T-helper 22 cell (primary cell): ENCODE measurements around the gene GLRX2.

Experiments used
- DNase-seq: peaks from one replicate; pipeline ENCODE4 v3.0.0-alpha.2; 2020; ENCODE audit warnings: low read depth

GLRX2 gene

DNA sequence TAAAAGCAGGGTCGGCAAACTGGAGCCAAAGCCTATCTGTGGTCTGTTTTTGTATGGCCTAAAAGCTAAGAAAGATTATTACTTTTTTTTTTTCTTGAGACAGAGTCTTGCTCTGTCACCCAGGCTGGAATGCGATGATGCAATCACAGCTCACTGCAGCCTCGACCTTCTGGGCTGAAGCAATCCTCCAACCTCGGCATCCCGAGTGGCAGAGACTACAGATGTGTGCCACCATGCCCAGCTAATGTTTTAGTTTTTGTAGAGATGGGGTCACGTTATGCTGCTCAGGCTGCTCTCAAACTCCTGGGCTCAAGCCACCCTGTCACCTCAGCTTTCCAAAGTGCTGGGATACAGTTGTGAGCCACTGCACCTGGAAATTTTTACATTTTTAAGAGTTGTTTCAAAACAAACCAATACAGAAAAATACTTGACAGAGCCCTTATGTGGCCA is 6.5 kb upstream of the GLRX2 start:
- no peak for DNase-seq

DNA sequence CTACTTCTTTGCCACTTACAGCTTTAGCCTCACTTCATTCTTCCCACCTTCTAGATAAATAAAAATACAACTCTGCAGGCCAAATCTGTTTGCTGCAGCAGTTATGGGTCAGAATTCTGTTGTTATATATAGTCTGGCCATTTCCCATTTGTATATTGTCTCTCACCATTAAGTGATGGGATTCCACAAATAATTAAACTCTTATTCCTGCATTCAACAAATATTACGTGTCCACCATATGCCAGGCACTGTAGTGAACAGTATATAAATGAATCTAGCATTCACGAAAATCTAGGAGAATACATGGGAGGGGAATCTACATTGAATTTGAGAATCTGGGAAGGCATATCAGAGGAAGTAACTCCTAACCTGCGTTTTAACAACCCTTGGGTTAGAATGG is 5.7 kb upstream of the GLRX2 start:
- DNase-seq: no peak

DNA sequence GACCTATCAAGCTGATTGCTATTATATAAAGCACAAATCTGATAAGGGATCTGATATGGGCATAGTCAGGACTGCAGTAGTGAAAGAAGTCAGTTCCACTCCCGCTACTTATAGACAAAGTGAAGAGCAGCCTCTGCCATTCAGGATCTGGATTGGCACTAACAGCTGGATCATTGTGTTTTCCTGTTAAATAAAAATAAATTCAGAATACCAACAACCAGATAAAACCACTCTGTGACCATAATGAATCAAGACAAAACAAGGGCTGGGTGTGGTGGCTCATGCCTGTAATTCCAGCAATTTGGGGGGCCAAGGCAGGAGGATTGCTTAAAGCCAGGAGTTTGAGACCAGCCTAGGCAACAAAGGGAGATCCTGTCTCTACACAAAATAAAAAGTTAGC is 5.0 kb upstream of the GLRX2 start:
- DNase-seq: no peak

DNA sequence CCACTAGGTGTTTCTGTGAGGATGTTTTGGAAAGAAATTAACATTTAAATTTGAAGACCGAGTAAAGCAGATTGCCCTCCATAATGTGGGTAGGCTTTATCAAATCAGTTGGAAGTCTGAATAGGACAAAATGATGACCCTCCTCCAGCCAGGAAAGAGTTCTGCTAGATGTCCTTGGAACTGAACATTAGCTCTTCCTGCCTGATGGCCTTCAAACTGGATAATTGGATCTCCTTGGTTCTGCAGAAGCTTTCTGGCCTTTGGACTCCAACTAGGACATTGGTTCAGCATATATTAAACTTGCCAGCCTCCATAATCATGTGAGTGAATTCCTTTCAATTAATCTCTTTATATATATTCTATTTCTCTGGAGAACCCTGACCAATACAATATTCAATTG is 4.4 kb upstream of the GLRX2 start:
- DNase-seq: no peak

DNA sequence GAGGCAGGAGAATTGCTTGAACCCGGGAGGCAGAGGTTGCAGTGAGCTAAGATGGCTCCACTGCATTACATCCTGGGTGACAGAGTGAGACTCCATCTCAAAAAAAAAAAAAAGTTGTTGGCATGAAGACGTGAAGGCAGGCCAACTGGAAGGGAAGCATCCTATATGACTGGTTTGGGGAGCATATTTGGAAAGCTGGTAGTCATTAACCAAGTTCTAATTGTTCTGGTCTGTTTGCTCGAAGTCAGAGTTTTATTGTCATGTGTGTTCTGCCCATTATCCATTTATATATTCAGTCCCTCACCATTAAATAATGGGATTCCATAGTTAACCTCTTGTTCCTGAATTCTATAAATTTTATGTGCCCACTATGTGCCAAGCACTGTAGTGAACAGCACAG is 3.3 kb upstream of the GLRX2 start:
- no peak for DNase-seq

DNA sequence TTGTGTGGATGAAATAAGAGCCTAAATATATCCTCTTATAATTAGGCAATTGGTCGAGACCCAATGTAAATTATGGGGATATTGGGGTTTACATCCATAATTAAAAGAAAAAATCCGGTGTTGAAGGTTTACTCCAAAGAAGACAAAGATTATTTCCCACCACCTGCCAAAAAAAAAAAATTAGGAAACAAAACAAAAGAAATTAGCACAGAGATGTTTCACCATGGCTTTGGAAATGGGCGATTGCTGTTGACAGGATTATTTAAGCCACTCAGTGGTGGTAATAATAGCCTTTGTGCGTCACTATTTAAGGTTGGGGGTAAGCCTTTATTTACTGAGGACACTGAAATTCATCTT is 585 bp upstream of the GLRX2 start:
- DNase-seq: no peak

DNA sequence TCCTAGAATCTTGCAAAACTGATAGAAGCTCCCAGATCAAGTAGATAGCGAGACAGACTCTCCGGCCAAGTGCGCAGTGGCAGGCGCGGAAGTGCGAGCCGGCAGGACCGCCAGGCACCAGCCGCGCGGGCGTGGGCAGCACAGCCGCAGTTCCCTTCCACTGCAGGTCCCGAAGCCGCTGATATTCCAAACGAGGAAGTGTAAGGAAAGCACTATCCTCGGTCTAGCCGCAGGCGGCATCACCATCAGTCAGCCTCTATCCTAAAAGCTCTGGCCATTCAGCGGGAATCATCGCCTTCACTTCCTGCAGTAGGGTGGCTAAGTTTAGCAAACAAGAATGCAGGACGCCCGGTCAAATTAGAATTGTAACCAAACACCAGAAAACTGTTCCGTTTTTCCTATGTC is 710 bp downstream of the GLRX2 start:
- DNase-seq: no peak

DNA sequence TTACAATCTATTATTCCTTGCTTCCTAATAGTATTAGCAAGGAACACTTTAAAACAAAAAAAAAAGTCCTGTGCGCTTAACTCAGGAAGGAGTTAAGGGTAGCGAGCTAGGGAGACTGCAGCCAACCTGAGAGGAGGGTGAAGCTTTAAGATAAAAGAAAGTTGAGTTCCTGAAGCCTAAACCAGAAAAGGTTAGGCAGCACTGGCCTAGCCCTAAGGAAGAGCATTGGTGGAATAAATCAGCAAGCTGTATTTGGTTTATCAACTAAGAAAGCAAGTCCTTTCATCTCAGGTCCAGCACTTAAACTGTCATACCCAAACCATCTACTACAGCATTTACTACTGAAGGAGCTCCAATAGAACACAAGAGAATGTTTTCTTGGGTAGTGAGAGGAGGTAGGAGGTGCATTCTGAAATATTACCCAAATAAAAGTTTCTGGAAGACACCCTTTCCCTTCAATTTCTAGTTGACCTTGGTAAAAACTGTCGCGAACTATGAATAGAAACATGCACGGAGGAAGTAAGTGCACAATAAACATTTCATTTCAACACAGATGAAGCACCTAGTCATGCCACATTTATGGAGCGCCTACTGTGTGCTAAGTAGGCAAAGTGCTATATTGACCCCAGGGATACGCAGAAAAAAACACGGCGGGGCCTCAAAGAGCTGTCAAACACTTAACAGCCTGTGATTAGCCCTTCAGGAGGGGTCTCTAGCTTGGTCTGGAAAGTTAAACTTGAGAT is 1.3 kb downstream of the GLRX2 start:
- DNase-seq: no peak

DNA sequence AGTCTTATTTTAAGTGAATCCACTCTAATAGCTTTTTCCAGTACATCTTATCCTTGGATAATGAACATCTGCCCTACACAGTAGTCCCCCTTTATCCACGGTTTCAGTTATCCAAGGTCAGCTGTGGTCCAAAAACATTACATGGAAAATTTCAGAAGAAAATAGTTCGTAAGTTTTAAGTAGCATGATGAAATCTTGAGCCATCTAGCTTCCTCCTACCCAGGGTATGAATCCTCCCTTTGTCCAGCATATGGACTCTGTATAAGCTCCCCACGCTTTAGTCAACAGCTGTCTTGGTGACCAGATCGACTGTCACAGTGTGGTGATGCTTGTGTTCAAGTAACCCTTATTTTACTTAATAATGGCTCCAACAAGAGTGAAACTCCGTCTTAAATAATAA is 2.6 kb downstream of the GLRX2 start:
- DNase-seq: no peak

DNA sequence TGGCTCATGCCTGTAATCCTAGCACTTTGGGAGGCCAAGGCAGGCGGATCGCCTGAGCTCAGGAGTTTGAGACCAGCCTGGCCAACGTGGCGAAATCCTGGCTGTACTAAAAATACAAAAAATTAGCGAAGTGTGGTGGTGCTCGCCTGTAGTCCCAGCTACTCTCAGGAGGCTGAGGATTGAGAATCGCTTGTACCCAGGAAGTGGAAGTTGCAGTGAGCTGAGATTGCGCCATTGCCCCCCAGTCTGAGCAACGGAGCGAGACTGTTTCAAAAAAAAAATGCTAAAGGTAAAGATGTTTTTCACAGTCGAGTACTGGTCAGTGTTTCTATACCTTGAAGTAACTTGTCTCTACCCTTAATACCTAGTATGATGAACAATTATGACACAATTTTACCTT is 11.1 kb downstream of the GLRX2 start:
- DNase-seq: no peak

DNA sequence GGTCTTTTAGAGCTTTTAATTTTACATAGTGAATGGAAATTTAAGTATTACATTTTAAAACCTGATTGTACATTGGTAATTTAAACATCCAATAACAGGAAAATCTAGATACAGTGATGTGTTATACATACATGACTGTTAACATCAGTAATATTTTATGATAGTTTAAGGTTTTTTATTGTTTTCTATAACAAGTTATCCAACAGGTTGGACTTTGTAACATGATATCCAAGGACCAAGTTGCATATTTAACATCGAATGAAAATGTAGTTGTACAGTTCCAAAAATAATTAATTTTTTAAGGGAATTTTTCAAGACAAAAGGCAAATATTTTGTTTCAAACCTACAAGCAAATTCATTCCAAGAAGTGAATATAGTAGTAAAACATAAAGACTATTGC is 14.3 kb downstream of the GLRX2 start:
- no peak for DNase-seq

DNA sequence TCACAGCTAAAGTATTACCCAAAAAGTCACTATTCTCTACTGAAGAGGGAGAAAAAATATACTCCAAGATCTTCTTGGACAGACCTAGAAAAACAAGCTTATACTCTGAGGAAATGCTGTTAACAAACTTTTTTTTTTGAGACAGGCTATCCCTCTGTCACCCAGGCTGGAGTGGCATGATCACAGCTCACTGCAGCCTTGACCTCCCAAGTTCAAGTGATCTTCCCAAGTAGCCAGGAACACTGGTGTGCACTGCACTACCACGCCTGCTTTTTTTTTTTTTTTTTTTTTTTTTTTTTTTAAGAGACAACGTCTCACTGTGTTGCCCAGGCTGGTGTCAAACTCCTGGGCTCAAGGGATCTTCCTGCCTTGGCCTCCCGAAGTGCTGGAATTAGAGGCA is 17.3 kb downstream of the GLRX2 start:
- DNase-seq: no peak

DNA sequence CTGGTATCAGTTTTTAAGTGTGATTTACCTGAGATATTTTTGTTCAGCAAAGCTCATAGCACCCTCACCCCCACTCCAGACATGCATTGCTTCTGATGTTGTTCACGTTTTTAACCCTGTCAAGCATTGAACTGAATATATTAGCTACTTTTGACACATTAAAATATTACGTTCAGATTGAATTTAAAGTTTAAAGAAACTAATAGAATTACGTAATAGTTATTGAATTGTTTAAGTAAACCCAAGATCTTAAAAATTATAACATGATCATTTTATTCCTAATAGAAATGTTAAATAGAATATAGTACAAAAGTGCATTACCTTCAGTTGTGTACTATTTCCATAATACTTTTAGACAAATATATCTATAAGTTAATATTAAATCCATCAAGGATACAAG is 18.9 kb downstream of the GLRX2 start:
- no peak for DNase-seq

DNA sequence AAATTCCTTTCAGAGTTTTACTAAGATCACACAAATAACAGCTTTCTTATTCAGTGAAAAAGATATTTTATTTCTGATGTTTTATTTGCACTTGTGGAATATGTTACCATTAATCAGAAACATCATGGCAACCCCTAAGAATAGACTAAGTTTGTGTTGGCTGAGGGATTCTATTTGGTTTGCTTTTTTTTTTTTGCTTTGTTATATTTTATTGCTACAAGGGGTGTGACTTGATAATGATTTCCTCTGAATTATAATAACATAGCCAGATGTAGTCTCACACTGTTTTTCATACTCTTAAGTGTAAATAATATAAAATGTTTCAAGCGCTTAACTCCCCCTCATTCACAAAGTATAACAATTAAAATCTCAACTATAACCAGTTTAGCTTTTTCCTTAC is 20.0 kb downstream of the GLRX2 start:
- DNase-seq: no peak

DNA sequence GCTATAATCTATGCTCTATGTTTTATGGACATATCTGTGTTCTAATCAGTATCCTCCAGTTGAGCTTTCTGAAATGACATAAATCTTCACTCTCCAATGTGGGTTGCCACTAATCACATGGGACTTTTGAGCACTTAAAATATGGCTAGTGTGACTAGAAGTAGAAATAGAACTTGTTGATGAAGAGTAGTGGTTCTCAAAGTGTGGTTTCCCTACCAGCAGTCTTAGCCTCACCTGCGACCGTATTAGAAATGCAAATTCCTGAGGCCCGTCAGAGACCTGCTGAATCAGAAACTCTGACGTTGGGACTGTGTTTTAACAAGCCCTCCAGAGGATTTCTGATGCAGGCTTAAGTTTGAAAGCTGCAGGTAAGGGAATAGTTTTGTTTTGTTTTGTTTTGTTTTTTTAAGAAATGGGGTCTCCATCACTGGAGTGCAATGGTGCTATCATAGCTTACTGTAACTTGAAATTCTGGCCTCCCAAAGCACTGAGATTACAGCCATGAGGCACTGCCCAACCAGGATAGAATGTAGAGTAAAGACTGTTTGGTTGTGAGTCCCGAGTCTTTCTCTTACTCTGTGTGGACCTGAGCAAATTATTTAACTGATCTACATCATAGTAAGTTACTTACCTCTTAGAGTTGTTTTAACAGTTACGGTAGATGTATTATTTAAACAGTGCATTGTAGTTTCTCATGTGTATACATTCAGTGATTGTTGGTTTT is 21.7 kb downstream of the GLRX2 start:
- DNase-seq: no peak

DNA sequence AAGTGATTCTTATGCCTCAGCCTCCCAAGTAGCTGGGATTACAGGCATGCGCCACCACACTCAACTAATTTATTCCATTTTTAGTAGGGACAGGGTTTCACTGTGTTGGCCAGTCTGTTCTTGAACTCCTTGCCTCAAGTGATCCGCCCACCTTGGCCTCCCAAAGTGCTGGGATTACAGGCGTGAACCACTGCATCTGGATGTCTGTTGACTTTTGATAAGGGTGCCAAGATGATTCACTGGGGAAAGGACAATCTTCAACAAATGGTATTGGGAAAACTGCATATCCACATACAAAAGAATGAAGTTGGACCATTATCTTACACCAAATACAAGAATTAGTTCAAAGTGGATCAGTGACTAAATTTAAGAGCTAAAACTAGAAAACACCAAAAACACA is 26.0 kb downstream of the GLRX2 start:
- DNase-seq: no peak

DNA sequence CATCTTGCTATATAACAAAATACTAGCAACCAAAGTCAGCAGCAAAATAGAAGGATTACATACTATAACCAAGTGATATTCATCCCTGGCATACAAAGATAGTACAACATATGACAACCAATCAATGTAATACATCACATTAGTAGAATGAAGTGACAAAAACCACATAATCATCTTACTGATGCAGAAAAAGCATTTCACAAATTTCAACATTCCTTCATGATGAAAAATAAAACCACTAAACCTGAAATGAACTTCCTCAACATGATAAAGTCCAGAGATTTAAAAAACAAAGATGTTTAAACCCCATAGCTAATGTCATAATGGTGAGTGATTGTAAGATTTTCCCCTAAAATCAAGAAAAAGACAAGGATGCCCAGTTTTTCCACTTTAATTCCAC is 27.2 kb downstream of the GLRX2 start:
- no peak for DNase-seq

DNA sequence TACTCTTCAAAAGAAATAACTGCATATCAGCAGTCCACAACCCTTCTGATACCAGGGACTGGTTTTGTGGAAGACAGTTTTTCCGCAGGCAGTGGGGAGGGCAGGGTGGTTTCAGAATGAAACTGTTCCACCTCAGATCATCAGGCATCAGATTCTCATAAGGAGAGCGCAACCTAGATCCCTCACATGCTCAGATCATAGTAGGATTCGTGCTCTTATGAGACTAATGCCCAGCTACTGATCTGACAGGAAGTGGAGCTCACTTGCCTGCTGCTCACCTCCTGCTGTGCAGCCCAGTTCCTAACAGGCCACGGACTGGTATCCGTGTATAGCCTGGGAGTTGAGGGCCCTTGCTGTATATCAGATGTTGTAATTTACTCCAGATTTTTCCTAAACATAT is 34.3 kb downstream of the GLRX2 start:
- DNase-seq: no peak

DNA sequence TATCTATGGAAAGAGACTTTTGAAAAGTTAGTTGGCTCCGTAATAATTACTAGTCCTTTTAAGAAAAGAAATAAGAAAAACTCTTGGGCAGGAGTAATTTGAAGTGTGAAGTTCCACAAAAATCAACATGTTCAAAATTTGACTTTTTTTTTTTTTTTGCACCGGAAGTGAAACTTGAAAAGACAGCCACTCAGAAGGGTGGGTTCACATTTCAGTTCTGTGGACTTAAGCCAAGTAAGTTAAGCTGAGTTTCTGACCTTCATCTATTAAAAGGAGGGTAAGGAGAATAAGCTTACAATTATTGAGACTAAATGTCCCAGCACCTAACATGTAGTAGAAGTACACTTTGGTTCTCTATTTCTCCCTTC is 34.8 kb downstream of the GLRX2 start:
- DNase-seq: no peak

DNA sequence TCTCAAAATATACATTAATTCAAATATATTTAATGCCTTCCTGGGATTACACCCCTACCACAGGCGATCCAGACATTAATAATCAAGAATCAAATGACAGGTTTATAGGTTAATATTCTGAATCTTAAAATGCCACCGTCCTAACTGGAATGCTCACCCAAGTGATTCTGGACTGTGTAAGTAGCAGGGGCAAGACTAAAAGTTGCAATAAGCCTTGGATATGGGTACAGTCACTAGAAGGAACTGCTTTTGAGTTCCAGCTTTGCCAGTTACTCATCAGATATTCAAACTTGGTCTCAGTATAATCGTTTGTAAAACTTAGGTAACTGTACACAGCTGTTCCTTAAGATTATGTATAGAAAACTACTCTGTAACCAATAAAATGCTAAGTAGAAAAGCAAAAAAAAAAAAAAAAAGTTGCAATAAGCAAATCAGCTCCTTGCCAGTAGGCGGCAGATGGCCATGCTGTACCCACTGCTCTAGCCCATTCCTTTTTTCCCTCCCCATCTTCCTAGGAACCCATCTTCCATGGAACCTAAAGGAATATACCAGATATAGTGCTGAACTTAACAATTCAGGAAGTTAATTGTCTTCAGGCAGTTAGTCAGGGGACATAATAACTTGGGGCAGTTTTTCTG is 35.3 kb downstream of the GLRX2 start:
- no peak for DNase-seq

DNA sequence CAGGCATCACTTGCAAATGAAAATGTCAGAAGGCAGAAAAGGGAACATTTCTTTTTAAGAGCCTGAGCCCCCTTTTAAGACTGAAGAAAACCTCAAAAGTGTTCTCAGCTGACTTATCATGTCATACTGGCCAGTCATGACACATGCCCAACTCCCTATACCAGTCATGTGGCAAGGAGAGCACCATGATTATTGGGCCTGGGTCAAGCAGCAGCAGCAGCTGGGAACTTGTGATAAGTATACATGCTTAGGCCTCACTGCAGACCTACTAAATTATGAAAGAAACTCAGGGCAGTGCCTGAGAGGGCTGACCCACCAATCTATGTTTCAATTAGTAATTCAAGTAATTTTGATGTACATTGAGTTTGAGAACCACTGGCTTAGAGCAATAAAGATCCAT is 37.2 kb downstream of the GLRX2 start:
- DNase-seq: no peak

DNA sequence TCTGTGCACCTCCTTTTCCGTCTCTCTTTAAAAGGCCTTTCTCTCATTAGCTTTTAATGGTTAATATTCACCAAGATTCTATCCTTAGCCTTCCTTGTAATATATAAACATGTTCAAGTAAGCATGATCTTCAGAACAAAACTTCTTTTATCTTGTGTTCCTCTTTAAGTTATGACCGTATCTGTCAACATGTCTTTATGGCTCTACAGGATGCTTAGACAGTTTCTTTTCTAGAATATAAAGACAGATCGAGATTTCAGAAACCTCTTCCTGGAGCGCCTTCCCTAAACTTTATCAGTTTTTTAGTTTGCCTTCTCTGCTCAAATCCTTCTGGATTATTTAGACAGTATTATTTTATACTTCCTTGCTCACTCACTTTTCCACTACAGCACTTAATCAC is 38.6 kb downstream of the GLRX2 start:
- no peak for DNase-seq

DNA sequence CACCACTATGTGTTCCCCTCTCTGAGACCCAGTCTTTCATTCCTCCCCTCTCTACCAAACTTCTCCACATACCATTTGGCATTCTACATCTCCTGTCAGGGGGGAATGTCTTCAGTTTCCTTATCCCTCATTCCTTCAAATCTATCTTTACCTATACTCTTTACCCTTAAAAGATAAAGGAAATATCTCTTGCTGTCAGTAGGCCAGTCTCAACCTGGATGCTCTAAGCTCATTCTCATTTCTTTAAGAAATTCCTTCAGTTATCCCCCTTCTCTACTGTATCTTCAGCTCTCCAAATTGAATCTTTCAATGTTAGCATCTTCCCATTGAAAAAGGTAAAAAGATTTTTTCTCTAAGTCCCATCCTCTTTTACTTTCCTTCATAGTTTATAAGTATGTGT is 39.3 kb downstream of the GLRX2 start:
- no peak for DNase-seq
